ENCODE results near the gene CASKIN1.

The CASKIN1 gene

GRCh38 chr16:2162676-2163118 lies 33.7 kb downstream of the CASKIN1 start:
- H3K36me3 ChIP-seq (ENCODE audit: low read depth) = peaks cover 23% of the 10 kb centered on the region
- DNase-seq (ENCODE audit: low spot score) = no peak
- ATAC-seq (ENCODE audit: low read depth) = peak; percentile 32
- peak overlapping the region; percentile 93 for H3K27ac ChIP-seq (ENCODE audit: poor library complexity, severe bottlenecking)
- H3K4me3 ChIP-seq (ENCODE audit: severe bottlenecking) = no peak overlapping the region
- H3K4me1 ChIP-seq (ENCODE audit: insufficient read depth, poor library complexity, severe bottlenecking) = peaks cover 46% of the 10 kb centered on the region
- TF ChIP-seq CTCF (IDR thresholded peaks at IDR 0.05; ENCODE audit: poor library complexity, severe bottlenecking) = no peak
- no peaks in the 10 kb centered on the region for H3K9me3 ChIP-seq (ENCODE audit: severe bottlenecking)
- H3K27me3 ChIP-seq (ENCODE audit: insufficient read depth, poor library complexity, severe bottlenecking) = no peaks in the 10 kb centered on the region

GRCh38 chr16:2161911-2162310 lies 34.5 kb downstream of the CASKIN1 start:
- Histone ChIP-seq H3K27ac (ENCODE audit: poor library complexity, severe bottlenecking) (peak overlapping the region; percentile 93), H3K36me3 (ENCODE audit: low read depth) (peaks cover 15% of the 10 kb centered on the region)
- TF ChIP-seq CTCF (IDR thresholded peaks at IDR 0.05; ENCODE audit: poor library complexity, severe bottlenecking) = no peak

GRCh38 chr16:2160915-2161551 lies 35.4 kb downstream of the CASKIN1 start:
- 0 out of 3 replicates have a peak, but pooled peaks have one; percentile 0 for ATAC-seq (ENCODE audit: low read depth)
- Histone ChIP-seq H3K4me3 (ENCODE audit: severe bottlenecking) (no peak overlapping the region), H3K36me3 (ENCODE audit: low read depth) (peaks cover 8% of the 10 kb centered on the region; the same call in 1 of the 2 replicates), H3K27me3 (ENCODE audit: insufficient read depth, poor library complexity, severe bottlenecking) (no peaks in the 10 kb centered on the region), H3K9me3 (ENCODE audit: severe bottlenecking) (no peaks in the 10 kb centered on the region), H3K27ac (ENCODE audit: poor library complexity, severe bottlenecking) (peak overlapping the region; percentile 93), H3K4me1 (ENCODE audit: insufficient read depth, poor library complexity, severe bottlenecking) (peaks cover 51% of the 10 kb centered on the region)
- no peak for DNase-seq (ENCODE audit: low spot score)
- TF ChIP-seq CTCF (IDR thresholded peaks at IDR 0.05; ENCODE audit: poor library complexity, severe bottlenecking) = no peak

More at GRCh38 chr16:2161911-2162310, 34.5 kb downstream of the CASKIN1 start:
- no peaks in the 10 kb centered on the region for H3K9me3 ChIP-seq (ENCODE audit: severe bottlenecking)
- H3K27me3 ChIP-seq (ENCODE audit: insufficient read depth, poor library complexity, severe bottlenecking) = no peaks in the 10 kb centered on the region
- H3K4me3 ChIP-seq (ENCODE audit: severe bottlenecking) = no peak overlapping the region
- DNase-seq (ENCODE audit: low spot score) = no peak
- H3K4me1 ChIP-seq (ENCODE audit: insufficient read depth, poor library complexity, severe bottlenecking) = peaks cover 51% of the 10 kb centered on the region
- no peak for ATAC-seq (ENCODE audit: low read depth)

- H3K4me3 ChIP-seq (ENCODE audit: severe bottlenecking) = no peak overlapping the region
- H3K4me1 ChIP-seq (ENCODE audit: insufficient read depth, poor library complexity, severe bottlenecking) = peaks cover 51% of the 10 kb centered on the region
- peaks cover 12% of the 10 kb centered on the region for H3K36me3 ChIP-seq (ENCODE audit: low read depth)
- DNase-seq (ENCODE audit: low spot score) = no peak
- H3K27ac ChIP-seq (ENCODE audit: poor library complexity, severe bottlenecking) = peak overlapping the region; percentile 93
- no peak for TF ChIP-seq CTCF (IDR thresholded peaks at IDR 0.05; ENCODE audit: poor library complexity, severe bottlenecking)
- no peaks in the 10 kb centered on the region for H3K27me3 ChIP-seq (ENCODE audit: insufficient read depth, poor library complexity, severe bottlenecking)
- H3K9me3 ChIP-seq (ENCODE audit: severe bottlenecking) = no peaks in the 10 kb centered on the region
- ATAC-seq (ENCODE audit: low read depth) = no peak
Measured at GRCh38 chr16:2159175-2159838, 37.1 kb downstream of the CASKIN1 start.

GRCh38 chr16:2158262-2158638 lies 38.2 kb downstream of the CASKIN1 start:
- Histone ChIP-seq H3K4me1 (ENCODE audit: insufficient read depth, poor library complexity, severe bottlenecking) (peaks cover 46% of the 10 kb centered on the region), H3K27ac (ENCODE audit: poor library complexity, severe bottlenecking) (peak overlapping the region; percentile 93), H3K4me3 (ENCODE audit: severe bottlenecking) (no peak overlapping the region), H3K27me3 (ENCODE audit: insufficient read depth, poor library complexity, severe bottlenecking) (no peaks in the 10 kb centered on the region), H3K36me3 (ENCODE audit: low read depth) (peaks cover 22% of the 10 kb centered on the region), H3K9me3 (ENCODE audit: severe bottlenecking) (no peaks in the 10 kb centered on the region)
- ATAC-seq (ENCODE audit: low read depth) = no peak
- no peak for TF ChIP-seq CTCF (IDR thresholded peaks at IDR 0.05; ENCODE audit: poor library complexity, severe bottlenecking)
- DNase-seq (ENCODE audit: low spot score) = no peak

Data from RWPE2 (cell line).